DMS53 treated with DMSO at 0.1 percent for 48 hours (cell line): ENCODE results near the gene SYNGR3.
A peak's percentile ranks its signal among the peaks of the same experiment; 100 is the strongest.
"Not testable (repeated sequence)": the region's sequence is repeated elsewhere in the genome, so short reads cannot be mapped to it uniquely, and the experiment has no call there.

Experiments
- DNase-seq: peaks from one replicate; lab custom pipeline; 2025; ENCODE audit not compliant: unreplicated experiment; lab: John Stamatoyannopoulos, UW

The SYNGR3 gene

GRCh38 chr16:1989209-1990100 lies at the start of gene SYNGR3:
SYNGR3 (plus strand) TSS chr16:1989970; CDS start chr16:1990103, 133 bp downstream.
- DNase-seq, result peak; percentile 46

GRCh38 chr16:1940273-1941161 lies 49.3 kb upstream of the SYNGR3 start:
- DNase-seq, result peak; percentile 61

GRCh38 chr16:1941162-1942046 lies 48.4 kb upstream of the SYNGR3 start:
- peak; percentile 50 for DNase-seq

GRCh38 chr16:1942047-1942809 lies 47.5 kb upstream of the SYNGR3 start:
- no peak for DNase-seq

GRCh38 chr16:1942810-1943726 lies 46.7 kb upstream of the SYNGR3 start, which contains the start of gene MSRB1:
MSRB1 (minus strand) TSS chr16:1943199; CDS start chr16:1943156, 43 bp downstream.
- DNase-seq, result peak; percentile 94

- no peak for DNase-seq
These were observed 45.1 kb upstream of the SYNGR3 start for GRCh38 chr16:1944612-1945199.

- DNase-seq, result no peak
These were observed 44.0 kb upstream of the SYNGR3 start for GRCh38 chr16:1945559-1946391.

GRCh38 chr16:1946495-1947368 lies 43.0 kb upstream of the SYNGR3 start:
- DNase-seq, result no peak

GRCh38 chr16:1947369-1947670 lies 42.5 kb upstream of the SYNGR3 start:
- no peak for DNase-seq

GRCh38 chr16:1949507-1949906 lies 40.3 kb upstream of the SYNGR3 start:
- DNase-seq, result no peak

GRCh38 chr16:1950047-1950446 lies 39.7 kb upstream of the SYNGR3 start:
- DNase-seq, result no peak

GRCh38 chr16:1950559-1950958 lies 39.2 kb upstream of the SYNGR3 start:
- no peak for DNase-seq

GRCh38 chr16:1953734-1954133 lies 36.0 kb upstream of the SYNGR3 start:
- DNase-seq, result no peak

- DNase-seq, result not testable (repeated sequence)
These were observed 32.2 kb upstream of the SYNGR3 start for GRCh38 chr16:1957434-1958142.

GRCh38 chr16:1958143-1958491 lies 31.7 kb upstream of the SYNGR3 start:
- not testable (repeated sequence) for DNase-seq

- no peak for DNase-seq
These were observed 31.0 kb upstream of the SYNGR3 start for GRCh38 chr16:1958715-1959268.
